NCI-H187 treated with DMSO at 0.1 percent for 48 hours (cell line): Measurements from ENCODE around the gene FLYWCH2.

Experiments
- DNase-seq: peaks from one replicate; lab custom pipeline; 2025; lab: John Stamatoyannopoulos, UW

FLYWCH2 gene

GRCh38 chr16:2882650-2883457, at the start of gene FLYWCH2:
FLYWCH2 (plus strand) TSS chr16:2883215; CDS start chr16:2896450, 13,235 bp downstream.
- peak; percentile 99 for DNase-seq

GRCh38 chr16:2833776-2834175, 49.2 kb upstream of the FLYWCH2 start:
- no peak for DNase-seq

GRCh38 chr16:2834968-2835367, 48.0 kb upstream of the FLYWCH2 start:
- DNase-seq, result no peak

- DNase-seq, result no peak
Observed at GRCh38 chr16:2835638-2836493, 47.1 kb upstream of the FLYWCH2 start.

- no peak for DNase-seq
Observed at GRCh38 chr16:2836646-2837508, 46.1 kb upstream of the FLYWCH2 start.

- no peak for DNase-seq
Observed at GRCh38 chr16:2838928-2839327, 44.1 kb upstream of the FLYWCH2 start.

- no peak for DNase-seq
Observed at GRCh38 chr16:2839650-2840450, 43.2 kb upstream of the FLYWCH2 start.

- no peak for DNase-seq
Observed at GRCh38 chr16:2840914-2841313, 42.1 kb upstream of the FLYWCH2 start.

- no peak for DNase-seq
Observed at GRCh38 chr16:2841606-2842339, 41.2 kb upstream of the FLYWCH2 start.

GRCh38 chr16:2842340-2843000, 40.5 kb upstream of the FLYWCH2 start:
- no peak for DNase-seq

- no peak for DNase-seq
Observed at GRCh38 chr16:2843526-2843925, 39.5 kb upstream of the FLYWCH2 start.

- no peak for DNase-seq
Observed at GRCh38 chr16:2845116-2845515, 37.9 kb upstream of the FLYWCH2 start.

GRCh38 chr16:2846511-2847310, 36.3 kb upstream of the FLYWCH2 start:
- DNase-seq, result no peak

- DNase-seq, result no peak
Observed at GRCh38 chr16:2848933-2849725, 33.9 kb upstream of the FLYWCH2 start.

GRCh38 chr16:2852003-2852730, 30.8 kb upstream of the FLYWCH2 start:
- no peak for DNase-seq

- no peak for DNase-seq
Observed at GRCh38 chr16:2852731-2853507, 30.1 kb upstream of the FLYWCH2 start.

- no peak for DNase-seq
Observed at GRCh38 chr16:2853531-2854073, 29.4 kb upstream of the FLYWCH2 start.
